Activated CD8-positive, alpha-beta memory T cell treated with anti-CD3 and anti-CD28 coated beads, Interleukin-2, amount 50 U/mL, for 1 hour (primary cell): ENCODE results near the gene PDSS1.
"Not testable (repeated sequence)": the region's sequence is repeated elsewhere in the genome, so short reads cannot be mapped to it uniquely, and the experiment has no call there.

Source experiments
- DNase-seq: peaks from one replicate; pipeline ENCODE4 v3.0.0-alpha.2; 2020; ENCODE audit errors: extremely low read depth

Gene PDSS1

GRCh38 chr10:26697163-26697921 is at the start of gene PDSS1:
TSS of gene PDSS1 (plus strand) at chr10:26697701. CDS start at chr10:26697712, 11 bp downstream.
- DNase-seq, result peak; percentile 22

GRCh38 chr10:26648245-26648636 is 49.3 kb upstream of the PDSS1 start:
- DNase-seq, result not testable (repeated sequence)

GRCh38 chr10:26650406-26650805 is 47.1 kb upstream of the PDSS1 start:
- no peak for DNase-seq

GRCh38 chr10:26651476-26651875 is 46.0 kb upstream of the PDSS1 start:
- DNase-seq, result not testable (repeated sequence)

GRCh38 chr10:26653004-26653403 is 44.5 kb upstream of the PDSS1 start:
- no peak for DNase-seq

GRCh38 chr10:26655746-26656145 is 41.8 kb upstream of the PDSS1 start:
- no peak for DNase-seq

- DNase-seq, result no peak
Observed at GRCh38 chr10:26662864-26663263, 34.6 kb upstream of the PDSS1 start.

GRCh38 chr10:26665080-26666048 is 32.1 kb upstream of the PDSS1 start:
- no peak for DNase-seq

- no peak for DNase-seq
Observed at GRCh38 chr10:26675873-26676257, 21.6 kb upstream of the PDSS1 start.

GRCh38 chr10:26679588-26679987 is 17.9 kb upstream of the PDSS1 start:
- DNase-seq, result no peak

- no peak for DNase-seq
Observed at GRCh38 chr10:26681076-26681475, 16.4 kb upstream of the PDSS1 start.

GRCh38 chr10:26681971-26682370 is 15.5 kb upstream of the PDSS1 start:
- not testable (repeated sequence) for DNase-seq

GRCh38 chr10:26682931-26683330 is 14.6 kb upstream of the PDSS1 start:
- DNase-seq, result no peak

- DNase-seq, result not testable (repeated sequence)
Observed at GRCh38 chr10:26684667-26685264, 12.7 kb upstream of the PDSS1 start.

- no peak for DNase-seq
Observed at GRCh38 chr10:26685441-26685840, 12.1 kb upstream of the PDSS1 start.

GRCh38 chr10:26689399-26689798 is 8.1 kb upstream of the PDSS1 start:
- DNase-seq, result no peak

- no peak for DNase-seq
Observed at GRCh38 chr10:26690731-26691475, 6.6 kb upstream of the PDSS1 start.

- not testable (repeated sequence) for DNase-seq
Observed at GRCh38 chr10:26694536-26694935, 3.0 kb upstream of the PDSS1 start.

GRCh38 chr10:26696786-26697162 is 727 bp upstream of the PDSS1 start:
- DNase-seq, result no peak

GRCh38 chr10:26697922-26698608 is 564 bp downstream of the PDSS1 start:
- DNase-seq, result no peak

- no peak for DNase-seq
Observed at GRCh38 chr10:26698909-26699308, 1.4 kb downstream of the PDSS1 start.
